GM12878 (cell line): ENCODE measurements around the gene MACROD2.

Experiments used
- BCL3 ChIP-seq: IDR thresholded peaks from 2 replicates; pipeline ENCODE4 v1.6.1; 2011; ENCODE audit warnings: borderline replicate concordance, low read depth, mild to moderate bottlenecking, moderate library complexity, low read length; ENCODE audit not compliant: insufficient read depth, poor library complexity, severe bottlenecking
- CTCF ChIP-seq, 3 experiments: IDR thresholded peaks in 2 of 3; conservative IDR thresholded peaks in 1 of 3; 2 replicates each; pipeline ENCODE4 v1.5.1; 2011; ENCODE audit warnings: low read depth in 3 of 3, low read length in 3 of 3, mild to moderate bottlenecking in 3 of 3, control low read depth in 2 of 3, moderate library complexity in 2 of 3, inconsistent platforms in 1 of 3, mixed read lengths in 1 of 3; ENCODE audit not compliant: control insufficient read depth in 2 of 3, insufficient read depth in 1 of 3; ENCODE audit errors: extremely low read depth in 1 of 3

DNA sequence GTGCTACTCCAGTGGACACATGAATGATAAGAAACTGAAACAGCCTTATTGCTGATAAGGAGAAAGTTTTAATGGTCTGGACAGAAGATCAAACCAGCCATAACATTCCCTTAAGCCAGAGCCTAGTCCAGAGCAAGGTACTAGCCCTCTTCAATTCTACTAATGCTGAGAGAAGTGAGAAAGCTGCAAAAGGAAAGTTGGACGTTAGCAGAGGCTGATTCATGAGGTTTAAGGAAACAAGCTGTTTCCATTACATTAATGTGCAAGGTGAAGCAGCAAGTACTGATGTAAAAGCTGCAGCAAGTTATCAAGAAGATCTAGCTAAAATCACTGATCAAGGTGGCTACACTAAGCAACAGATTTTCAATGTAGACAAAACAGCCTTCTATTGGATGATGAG lies 1943.5 kb downstream of the MACROD2 start:
- TF ChIP-seq CTCF (IDR thresholded peaks at IDR 0.05 in 2 of 3, conservative IDR thresholded peaks at IDR 0.05 in 1 of 3; ENCODE audit: control insufficient read depth in 2 of 3, extremely low read depth in 1 of 3, insufficient read depth in 1 of 3, low read depth in 3 of 3, low read length in 3 of 3) (no peak), BCL3 (no peak)
